Type B pancreatic cell (in vitro differentiated cells): ENCODE measurements around the gene APOE. TPM values are rescaled to one million over a fixed set of nuclear protein-coding genes. Genes with fewer than 3 reads are reported as not detected.

Experiments
- DNase-seq: peaks from one replicate; pipeline ENCODE4 v3.0.0; 2021; ENCODE audit warnings: mixed read lengths; ENCODE audit not compliant: unreplicated experiment; ENCODE audit errors: extremely low spot score
- H3K27ac Mint-ChIP-seq: 2 replicates; pipeline ENCODE4 v1.8.0; 2021; ENCODE audit warnings: mild to moderate bottlenecking, mixed read lengths
- H3K27me3 Mint-ChIP-seq: 2 replicates; pipeline ENCODE4 v1.8.0; 2021; ENCODE audit warnings: mixed read lengths
- H3K36me3 Mint-ChIP-seq: 2 replicates; pipeline ENCODE4 v1.8.0; 2021; ENCODE audit warnings: mixed read lengths
- H3K4me1 Mint-ChIP-seq: one replicate; pipeline ENCODE4 v1.8.0; 2021; ENCODE audit warnings: mixed read lengths; ENCODE audit not compliant: unreplicated experiment
- H3K4me3 Mint-ChIP-seq: 2 replicates; pipeline ENCODE4 v1.8.0; 2021; ENCODE audit warnings: mild to moderate bottlenecking, mixed read lengths
- H3K9me3 Mint-ChIP-seq: 2 replicates; pipeline ENCODE4 v1.8.0; 2021; ENCODE audit warnings: mixed read lengths
- total RNA-seq: library from RNA; stranded (reverse); gene quantifications from 2 replicates; pipeline ENCODE4 v1.2.1, GENCODE V29; 2021; ENCODE audit warnings: low replicate concordance
- TF ChIP-seq, protein P1 (sequence below): fragments of 200-600 bp; sonication (generic); conservative IDR thresholded peaks from 2 replicates; pipeline ENCODE4 v1.5.0; 2021; ENCODE audit warnings: antibody characterized with exemption, mild to moderate bottlenecking

The APOE gene
- total RNA-seq, 1 donor from 2014 or later: 168 TPM

GRCh38 chr19:44949550-44949949 lies 44.0 kb downstream of the APOE start:
- peaks cover 4% of the 10 kb centered on the region for H3K4me1 Mint-ChIP-seq
- DNase-seq: no peak
- H3K9me3 Mint-ChIP-seq: no peaks in the 10 kb centered on the region
- no peak overlapping the region for H3K4me3 Mint-ChIP-seq
- TF ChIP-seq, protein P1, sequence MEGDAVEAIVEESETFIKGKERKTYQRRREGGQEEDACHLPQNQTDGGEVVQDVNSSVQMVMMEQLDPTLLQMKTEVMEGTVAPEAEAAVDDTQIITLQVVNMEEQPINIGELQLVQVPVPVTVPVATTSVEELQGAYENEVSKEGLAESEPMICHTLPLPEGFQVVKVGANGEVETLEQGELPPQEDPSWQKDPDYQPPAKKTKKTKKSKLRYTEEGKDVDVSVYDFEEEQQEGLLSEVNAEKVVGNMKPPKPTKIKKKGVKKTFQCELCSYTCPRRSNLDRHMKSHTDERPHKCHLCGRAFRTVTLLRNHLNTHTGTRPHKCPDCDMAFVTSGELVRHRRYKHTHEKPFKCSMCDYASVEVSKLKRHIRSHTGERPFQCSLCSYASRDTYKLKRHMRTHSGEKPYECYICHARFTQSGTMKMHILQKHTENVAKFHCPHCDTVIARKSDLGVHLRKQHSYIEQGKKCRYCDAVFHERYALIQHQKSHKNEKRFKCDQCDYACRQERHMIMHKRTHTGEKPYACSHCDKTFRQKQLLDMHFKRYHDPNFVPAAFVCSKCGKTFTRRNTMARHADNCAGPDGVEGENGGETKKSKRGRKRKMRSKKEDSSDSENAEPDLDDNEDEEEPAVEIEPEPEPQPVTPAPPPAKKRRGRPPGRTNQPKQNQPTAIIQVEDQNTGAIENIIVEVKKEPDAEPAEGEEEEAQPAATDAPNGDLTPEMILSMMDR: no peak
- no peak overlapping the region for H3K27ac Mint-ChIP-seq
- no peaks in the 10 kb centered on the region for H3K36me3 Mint-ChIP-seq
- H3K27me3 Mint-ChIP-seq: no peaks in the 10 kb centered on the region

- no peaks in the 10 kb centered on the region for H3K27me3 Mint-ChIP-seq
- H3K27ac Mint-ChIP-seq: peak overlapping the region; percentile 68
- no peak for DNase-seq
- TF ChIP-seq, protein P1: peak; percentile 94
- H3K4me3 Mint-ChIP-seq: peak overlapping the region; percentile 16
- H3K4me1 Mint-ChIP-seq: peaks cover 13% of the 10 kb centered on the region
- no peaks in the 10 kb centered on the region for H3K9me3 Mint-ChIP-seq
- no peaks in the 10 kb centered on the region for H3K36me3 Mint-ChIP-seq
Observed at GRCh38 chr19:44951179-44952159, 45.9 kb downstream of the APOE start.

DNA sequence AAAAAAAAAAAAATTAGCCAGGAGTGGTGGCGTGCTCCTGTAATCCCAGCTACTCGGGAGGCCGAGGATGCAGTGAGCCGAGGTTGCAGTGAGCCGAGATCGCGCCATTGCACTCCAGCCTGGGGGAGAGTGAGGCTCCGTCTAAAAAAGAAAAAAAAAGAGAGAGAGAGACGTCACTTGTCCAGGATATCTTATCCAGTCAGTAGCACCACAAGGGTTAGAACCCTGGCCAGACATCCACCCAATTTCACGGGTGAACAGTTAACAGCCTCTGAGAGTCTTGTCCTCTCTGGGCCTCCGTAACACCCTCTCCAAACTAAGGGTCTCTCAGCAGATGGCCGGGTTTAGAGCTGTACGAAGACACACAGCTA lies 48.7 kb downstream of the APOE start:
- TF ChIP-seq, protein P1: no peak
- DNase-seq: no peak
- Mint-ChIP-seq H3K9me3 (no peaks in the 10 kb centered on the region), H3K27ac (peak overlapping the region; percentile 97), H3K27me3 (no peaks in the 10 kb centered on the region), H3K36me3 (no peaks in the 10 kb centered on the region), H3K4me1 (peaks cover 26% of the 10 kb centered on the region), H3K4me3 (peak overlapping the region; percentile 96)

DNA sequence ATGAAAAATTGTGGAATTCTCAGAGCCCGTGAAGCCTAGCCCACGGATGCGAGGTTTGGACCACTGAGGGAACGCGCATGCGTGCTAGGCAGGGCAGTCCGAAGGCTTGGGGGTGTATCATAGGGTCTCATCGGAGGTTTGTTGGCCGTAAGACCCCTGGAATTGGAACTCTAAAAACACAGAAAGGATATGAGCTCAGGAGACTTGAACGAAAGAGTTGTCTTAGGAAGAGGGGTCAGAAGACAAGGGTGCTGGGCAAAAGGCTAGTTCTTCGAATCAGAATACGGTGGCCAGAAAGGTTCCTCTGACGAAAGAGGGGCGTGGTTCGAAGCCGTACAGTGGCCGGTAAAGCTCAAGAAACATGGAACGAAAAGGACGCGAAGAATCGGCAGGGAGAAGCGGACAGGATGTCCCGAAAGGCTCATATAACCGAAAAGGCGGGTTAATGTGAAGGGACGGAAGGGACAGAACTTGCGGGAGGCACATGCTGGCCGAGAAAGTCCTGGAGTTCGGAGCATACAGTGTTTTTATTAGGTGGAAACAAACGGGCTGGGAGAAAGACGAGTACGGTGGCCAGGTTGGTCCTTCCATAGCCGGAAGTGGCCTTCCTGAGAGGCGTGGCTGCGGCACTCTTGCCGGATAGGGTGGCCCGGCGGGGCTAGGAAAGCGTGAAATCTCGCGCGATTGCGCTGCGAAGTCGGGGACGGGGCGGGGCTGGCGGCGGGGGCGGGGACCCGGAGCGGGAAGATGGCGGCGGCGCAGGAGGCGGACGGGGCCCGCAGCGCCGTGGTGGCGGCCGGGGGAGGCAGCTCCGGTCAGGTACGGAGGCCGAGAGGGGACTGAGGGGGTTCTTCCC lies 49.3 kb downstream of the APOE start, which contains the start of gene CLPTM1:
Gene CLPTM1, plus strand, starts transcription at position 732 of the 856 bp plus-strand sequence. Its CDS starts 16 bp downstream, at position 748.
- no peaks in the 10 kb centered on the region for H3K36me3 Mint-ChIP-seq
- H3K4me3 Mint-ChIP-seq: peak within 1 kb of the TSS; percentile 97
- peak within 1 kb of the TSS; percentile 97 for H3K27ac Mint-ChIP-seq
- no peaks in the 10 kb centered on the region for H3K27me3 Mint-ChIP-seq
- DNase-seq: peak; percentile 97
- peaks cover 26% of the 10 kb centered on the region for H3K4me1 Mint-ChIP-seq
- TF ChIP-seq, protein P1: no peak
- H3K9me3 Mint-ChIP-seq: no peaks in the 10 kb centered on the region
